Measurements from ENCODE around the gene GRK2.

Gene GRK2

GRCh38 chr11:67295846-67296245, 29.6 kb downstream of the GRK2 start:
- no peak for TF ChIP-seq CTCF (IDR thresholded peaks at IDR 0.05; ENCODE audit: low read depth, low read length, missing control alignments)

GRCh38 chr11:67298786-67299185, 32.5 kb downstream of the GRK2 start:
- no peak overlapping the region for H3K27ac ChIP-seq
- H3K36me3 ChIP-seq (replicated peaks) = peaks cover 65% of the 10 kb centered on the region
- H3K27me3 ChIP-seq (replicated peaks) = no peaks in the 10 kb centered on the region
- no peak for TF ChIP-seq CTCF (IDR thresholded peaks at IDR 0.05; ENCODE audit: low read depth, low read length, missing control alignments)
- no peak for DNase-seq
- in situ Hi-C loops (cut with HindIII; ENCODE audit: low pct_ligation_motif_present, low sequenced_read_pairs) = no loop called here
- no peak overlapping the region for H3K4me3 ChIP-seq (ENCODE audit: low read depth, low read length)

More at GRCh38 chr11:67295846-67296245, 29.6 kb downstream of the GRK2 start:
- no peak overlapping the region for H3K27ac ChIP-seq
- H3K4me3 ChIP-seq (ENCODE audit: low read depth, low read length) = no peak overlapping the region
- no peak for DNase-seq
- no peaks in the 10 kb centered on the region for H3K27me3 ChIP-seq (replicated peaks)
- peaks cover 67% of the 10 kb centered on the region for H3K36me3 ChIP-seq (replicated peaks)
- in situ Hi-C loops (cut with HindIII; ENCODE audit: low pct_ligation_motif_present, low sequenced_read_pairs) = no loop called here

DNA sequence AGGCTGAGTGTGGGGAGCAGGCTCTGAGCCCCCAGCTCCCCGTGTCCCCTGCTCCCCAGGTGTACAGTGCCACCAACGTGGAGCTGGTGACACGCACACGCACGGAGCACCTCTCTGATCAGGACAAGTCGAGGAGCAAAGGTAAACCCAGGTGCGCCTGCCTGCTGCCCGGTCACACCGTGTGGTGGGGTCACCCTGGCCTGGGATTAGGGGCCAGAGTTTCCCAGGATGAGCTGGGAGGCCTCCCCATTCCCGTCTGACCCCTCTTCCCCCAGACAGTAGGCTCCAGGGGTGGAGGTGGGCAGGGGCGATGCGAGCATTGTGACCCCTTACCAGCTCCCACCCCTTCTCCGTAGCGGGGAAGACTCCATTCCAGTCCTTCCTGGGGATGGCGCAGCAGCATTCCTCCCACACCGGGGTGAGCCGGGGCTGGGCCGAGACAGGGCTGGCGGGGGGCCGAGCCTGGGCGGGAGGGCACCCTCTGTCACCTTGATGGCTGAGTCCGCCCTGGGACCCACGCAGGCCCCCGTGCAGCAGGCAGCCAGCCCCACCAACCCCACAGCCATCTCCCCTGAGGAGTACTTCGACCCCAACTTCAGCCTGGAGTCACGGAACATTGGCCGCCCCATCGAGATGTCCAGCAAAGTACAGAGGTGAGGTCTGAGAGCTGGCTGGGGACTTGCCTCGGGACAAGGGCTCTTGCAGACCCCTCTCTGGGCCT, 33.4 kb downstream of the GRK2 start:
- no peak overlapping the region for H3K27ac ChIP-seq
- no peak overlapping the region for H3K4me3 ChIP-seq (ENCODE audit: low read depth, low read length)
- no peak for TF ChIP-seq CTCF (IDR thresholded peaks at IDR 0.05; ENCODE audit: low read depth, low read length, missing control alignments)
- no peak for DNase-seq
- no peaks in the 10 kb centered on the region for H3K27me3 ChIP-seq (replicated peaks)
- in situ Hi-C loops (cut with HindIII; ENCODE audit: low pct_ligation_motif_present, low sequenced_read_pairs) = no loop called here
- peaks cover 59% of the 10 kb centered on the region for H3K36me3 ChIP-seq (replicated peaks)

GRCh38 chr11:67300256-67300755, 34.0 kb downstream of the GRK2 start:
- in situ Hi-C loops (cut with HindIII; ENCODE audit: low pct_ligation_motif_present, low sequenced_read_pairs) = no loop called here
- no peak overlapping the region for H3K27ac ChIP-seq
- TF ChIP-seq CTCF (IDR thresholded peaks at IDR 0.05; ENCODE audit: low read depth, low read length, missing control alignments) = no peak
- peaks cover 54% of the 10 kb centered on the region for H3K36me3 ChIP-seq (replicated peaks)
- no peak overlapping the region for H3K4me3 ChIP-seq (ENCODE audit: low read depth, low read length)
- no peak for DNase-seq
- no peaks in the 10 kb centered on the region for H3K27me3 ChIP-seq (replicated peaks)

GRCh38 chr11:67300756-67301312, 34.6 kb downstream of the GRK2 start:
- no peak for TF ChIP-seq CTCF (IDR thresholded peaks at IDR 0.05; ENCODE audit: low read depth, low read length, missing control alignments)

More at GRCh38 chr11:67300756-67301312, 34.6 kb downstream of the GRK2 start:
- no peak for DNase-seq
- Histone ChIP-seq H3K27ac (no peak overlapping the region), H3K27me3 (replicated peaks) (no peaks in the 10 kb centered on the region), H3K36me3 (replicated peaks) (peaks cover 48% of the 10 kb centered on the region), H3K4me3 (ENCODE audit: low read depth, low read length) (no peak overlapping the region)
- in situ Hi-C loops (cut with HindIII; ENCODE audit: low pct_ligation_motif_present, low sequenced_read_pairs) = no loop called here
